HG03439 (cell line): ENCODE results near the gene PLAGL2.

Experiments
- ATAC-seq: cut with Tn5 transposase; IDR thresholded peaks from one replicate; pipeline ENCODE4 v1.9.1; 2021; ENCODE audit warnings: mild to moderate bottlenecking, moderate library complexity; ENCODE audit not compliant: unreplicated experiment

PLAGL2 gene

GRCh38 chr20:32152421-32153155 lies 55.0 kb downstream of the PLAGL2 start:
- no peak for ATAC-seq

GRCh38 chr20:32150291-32150848 lies 57.2 kb downstream of the PLAGL2 start:
- ATAC-seq: no peak

- no peak for ATAC-seq
Measured at GRCh38 chr20:32149566-32150170, 57.9 kb downstream of the PLAGL2 start.

GRCh38 chr20:32144898-32145662 lies 62.5 kb downstream of the PLAGL2 start:
- no peak for ATAC-seq

GRCh38 chr20:32142991-32143390 lies 64.6 kb downstream of the PLAGL2 start:
- ATAC-seq: no peak
